ENCODE measurements around the gene GRM4.

- no peak for TF ChIP-seq POLR2A (IDR thresholded peaks at IDR 0.05; ENCODE audit: low read length)
- TF ChIP-seq GATA1 (IDR thresholded peaks at IDR 0.05; ENCODE audit: low read depth, low read length) = no peak
Measured at GRCh38 chr6:34062815-34063214, 83.1 kb downstream of the GRM4 start.
